GM21515 (cell line): ENCODE results near the gene BIRC7.

Experiments used
- ATAC-seq: cut with Tn5 transposase; IDR thresholded peaks from one replicate; pipeline ENCODE4 v1.9.1; 2021; ENCODE audit not compliant: unreplicated experiment

Gene BIRC7

GRCh38 chr20:63262836-63263235, 27.1 kb downstream of the BIRC7 start:
- no peak for ATAC-seq

- ATAC-seq = no peak
These were observed 28.3 kb downstream of the BIRC7 start for GRCh38 chr20:63264000-63264399.

GRCh38 chr20:63264519-63264918, 28.8 kb downstream of the BIRC7 start:
- ATAC-seq = no peak

- no peak for ATAC-seq
These were observed 30.3 kb downstream of the BIRC7 start for GRCh38 chr20:63265891-63266515.

- ATAC-seq = no peak
These were observed 32.0 kb downstream of the BIRC7 start for GRCh38 chr20:63267691-63268090.

- no peak for ATAC-seq
These were observed 32.6 kb downstream of the BIRC7 start for GRCh38 chr20:63268256-63268655.

GRCh38 chr20:63268671-63269439, 33.1 kb downstream of the BIRC7 start:
- ATAC-seq = no peak

- no peak for ATAC-seq
These were observed 34.0 kb downstream of the BIRC7 start for GRCh38 chr20:63269724-63270123.

- ATAC-seq = no peak
These were observed 35.1 kb downstream of the BIRC7 start for GRCh38 chr20:63270606-63271325.

- peak; percentile 82 for ATAC-seq
These were observed 36.7 kb downstream of the BIRC7 start, which contains the start of gene ARFGAP1 for GRCh38 chr20:63272105-63273058. TSS of gene ARFGAP1 (plus strand) at chr20:63272813. CDS start at chr20:63275581, 2,768 bp downstream.

- ATAC-seq = no peak
These were observed 37.4 kb downstream of the BIRC7 start for GRCh38 chr20:63273059-63273579.

GRCh38 chr20:63273635-63274380, 38.1 kb downstream of the BIRC7 start:
- ATAC-seq = no peak

- no peak for ATAC-seq
These were observed 38.9 kb downstream of the BIRC7 start for GRCh38 chr20:63274381-63275228.

GRCh38 chr20:63275825-63276224, 40.1 kb downstream of the BIRC7 start:
- no peak for ATAC-seq

GRCh38 chr20:63276956-63277355, 41.3 kb downstream of the BIRC7 start:
- no peak for ATAC-seq

GRCh38 chr20:63277466-63278272, 42.0 kb downstream of the BIRC7 start:
- no peak for ATAC-seq

GRCh38 chr20:63278661-63279060, 43.0 kb downstream of the BIRC7 start:
- ATAC-seq = no peak

- ATAC-seq = no peak
These were observed 44.2 kb downstream of the BIRC7 start for GRCh38 chr20:63279931-63280330.
